Activated effector memory CD4-positive, alpha-beta T cell treated with Interleukin-2 at 50 U/mL for 16 hours (primary cell): ENCODE data around the gene CUX1.

Experiments used
- DNase-seq: peaks from one replicate; pipeline ENCODE4 v3.0.0-alpha.2; 2020

Gene CUX1

DNA sequence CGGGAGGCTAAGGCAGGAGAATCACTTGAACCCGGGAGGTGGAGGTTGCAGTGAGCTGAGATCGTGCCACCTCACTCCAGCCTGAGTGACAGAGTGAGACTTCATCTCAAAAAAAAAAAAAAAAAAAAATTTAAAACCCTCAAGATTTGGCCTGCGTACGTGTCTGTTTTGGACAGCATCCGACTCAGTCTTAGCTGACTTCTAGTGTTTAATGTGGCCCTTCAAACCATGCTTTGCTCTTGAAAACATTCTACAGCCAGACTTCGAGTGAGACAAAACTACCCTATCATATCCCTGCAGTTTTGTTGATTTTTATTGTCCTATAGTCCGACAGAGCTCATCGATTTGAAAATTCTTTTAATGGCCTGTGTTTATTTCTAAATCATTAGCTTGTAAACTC, 242.1 kb downstream of the CUX1 start:
- DNase-seq, result no peak

DNA sequence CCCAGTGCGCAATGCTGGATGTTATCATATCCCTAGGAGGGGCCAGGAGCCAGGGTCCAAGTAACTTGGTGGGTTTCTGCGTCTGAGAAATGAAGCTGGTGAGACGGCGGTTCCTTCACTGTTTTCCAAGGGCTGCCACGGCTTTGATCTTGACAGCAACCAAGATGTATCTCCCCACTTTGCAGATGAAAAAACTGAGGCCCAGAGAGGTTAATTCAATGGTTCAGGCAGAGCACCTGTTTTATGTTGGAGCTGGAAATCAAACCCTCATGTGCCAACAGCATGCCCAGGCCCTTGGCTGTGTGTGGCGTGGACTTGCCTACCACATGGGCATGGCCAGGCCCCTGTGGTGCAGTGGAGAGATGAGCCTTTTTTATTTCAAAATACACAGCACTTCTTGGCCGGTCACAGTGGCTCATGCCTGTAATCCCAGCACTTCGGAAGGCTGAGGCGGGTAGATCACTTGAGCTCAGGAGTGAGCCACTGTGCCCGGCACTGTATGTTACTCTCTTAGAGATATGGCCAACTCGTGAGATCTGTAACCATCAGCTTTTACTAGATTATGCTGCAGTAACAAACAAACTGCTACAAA, 244.0 kb downstream of the CUX1 start:
- no peak for DNase-seq

DNA sequence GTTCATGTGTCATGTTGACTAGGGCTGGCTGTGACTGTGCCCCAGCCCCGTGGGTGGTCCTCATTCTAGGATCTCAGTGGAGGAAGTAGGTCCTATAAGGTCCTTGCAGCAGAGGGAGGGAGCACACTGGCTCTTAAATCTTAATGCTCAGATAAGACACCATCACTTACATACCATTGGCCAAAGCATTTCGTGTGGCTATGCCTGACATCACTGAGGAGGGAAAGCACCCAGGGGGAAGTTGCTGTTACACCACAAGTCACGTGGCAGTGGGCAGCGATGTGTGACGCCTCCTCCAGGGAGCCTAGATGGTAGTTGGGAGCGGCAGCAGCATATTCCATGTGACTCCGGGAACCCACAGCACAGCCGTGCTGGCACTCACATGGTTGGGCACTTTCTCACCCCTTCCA, 244.6 kb downstream of the CUX1 start:
- DNase-seq, result no peak

DNA sequence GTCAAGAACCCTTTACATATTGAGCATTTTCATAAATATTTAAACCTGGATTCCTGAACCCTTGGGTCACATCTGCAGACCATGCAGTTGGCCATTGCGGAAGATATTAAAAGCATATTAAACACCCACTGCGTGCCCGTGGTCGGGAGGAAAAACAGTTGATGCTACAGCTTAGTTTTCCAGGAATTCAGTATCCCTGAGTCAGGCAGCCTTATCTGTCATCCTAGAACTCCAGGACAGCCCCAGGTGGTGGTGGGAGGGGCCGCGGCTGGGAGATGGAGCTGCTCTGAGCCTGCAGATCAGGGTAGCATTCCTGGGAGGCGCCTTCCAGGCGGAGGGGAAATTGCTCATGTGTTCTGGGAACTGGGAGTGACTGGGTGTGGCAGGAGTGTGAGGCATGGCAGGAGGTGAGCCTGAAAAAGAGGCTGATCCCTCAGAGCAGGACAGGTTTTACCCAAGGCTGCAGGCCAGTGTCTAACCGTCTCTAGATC, 246.3 kb downstream of the CUX1 start:
- no peak for DNase-seq

DNA sequence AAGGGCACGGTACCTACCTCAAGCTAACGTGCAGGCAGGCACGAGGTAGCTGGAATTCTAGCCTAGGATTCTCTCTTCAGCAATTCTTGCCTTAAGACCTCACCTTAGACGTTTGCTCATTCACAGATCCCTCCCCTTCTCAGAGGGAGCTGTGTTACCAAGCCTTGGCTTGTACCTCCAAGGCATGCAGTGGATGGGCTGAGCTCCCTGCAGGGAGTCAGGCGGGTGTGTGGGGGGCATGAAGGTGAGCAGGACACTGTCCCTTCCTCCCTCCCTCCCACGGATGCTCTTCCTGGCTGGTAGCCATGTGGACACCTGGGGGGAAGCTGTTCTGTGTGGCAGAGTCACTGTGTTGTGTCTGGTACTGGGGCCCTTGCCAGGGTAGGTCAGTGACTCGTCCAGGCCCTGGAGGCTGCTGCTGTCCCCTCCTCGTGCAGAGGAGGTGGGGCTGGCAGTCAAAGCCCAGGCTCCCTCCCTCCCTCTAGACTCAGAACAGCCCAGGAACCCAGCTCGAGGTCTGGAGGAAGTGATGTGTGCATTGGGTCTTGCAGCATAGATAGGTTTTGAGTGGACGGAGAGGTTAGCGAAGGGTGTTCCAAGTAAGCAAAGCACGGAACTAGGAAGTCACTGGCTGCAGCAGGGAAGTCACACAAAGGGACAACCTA, 247.1 kb downstream of the CUX1 start:
- no peak for DNase-seq

DNA sequence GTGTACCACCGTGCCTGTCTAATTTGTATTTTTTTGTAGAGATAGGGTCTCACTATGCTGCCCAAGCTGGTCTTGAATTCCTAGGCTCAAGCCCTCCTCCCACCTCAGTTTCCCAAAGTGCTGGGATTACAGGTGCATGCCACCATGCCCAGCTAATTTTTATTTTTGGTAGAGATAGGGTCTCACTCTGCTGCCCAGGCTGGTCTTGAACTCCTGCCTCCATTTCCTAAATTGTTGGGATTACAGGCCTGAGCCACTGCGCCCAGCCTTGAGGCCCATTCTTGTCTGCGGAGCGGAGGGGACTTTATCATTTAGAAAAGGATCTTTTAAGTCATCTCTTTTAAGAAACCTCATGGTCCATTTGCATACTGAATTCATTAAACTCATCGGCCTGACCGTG, 247.8 kb downstream of the CUX1 start:
- no peak for DNase-seq

DNA sequence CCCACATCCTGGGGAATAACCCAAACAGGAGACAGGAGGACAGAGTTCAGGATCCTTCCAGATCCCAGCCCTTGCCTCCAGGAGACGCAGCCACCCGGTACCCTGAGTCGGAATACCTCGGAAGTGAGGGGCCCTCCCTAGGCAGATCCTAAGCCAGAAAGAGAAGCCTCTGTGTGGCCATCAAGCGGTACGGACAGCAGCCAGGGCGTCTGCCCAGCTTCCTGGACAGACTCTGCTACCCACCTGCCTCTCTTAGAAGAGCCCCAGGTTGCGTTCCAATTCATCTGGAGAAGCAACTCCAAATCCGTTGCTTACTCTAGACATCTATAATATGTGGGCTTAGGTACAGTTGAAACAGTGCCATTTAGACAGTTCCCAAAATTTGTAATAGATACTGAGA, 249.1 kb downstream of the CUX1 start:
- DNase-seq, result no peak

DNA sequence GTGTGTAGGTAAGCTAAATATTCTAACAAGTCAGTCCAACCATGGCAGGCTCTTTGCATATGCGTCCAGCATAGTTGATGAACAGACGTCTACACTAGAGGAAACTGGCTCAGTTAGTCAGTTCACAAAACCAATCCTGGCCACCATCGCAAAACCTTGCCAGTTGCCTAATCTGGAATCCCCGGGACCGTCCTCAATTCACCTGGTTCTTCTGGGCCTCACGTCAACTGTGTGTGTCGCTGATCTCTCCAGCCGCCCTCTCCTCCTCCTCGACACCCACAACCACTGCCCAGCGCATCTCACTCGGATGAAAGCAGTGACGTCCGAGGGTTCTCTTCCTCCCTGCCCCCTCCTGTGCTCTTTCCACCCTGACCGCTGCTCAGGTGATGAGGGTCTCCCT, 251.4 kb downstream of the CUX1 start:
- DNase-seq, result no peak

DNA sequence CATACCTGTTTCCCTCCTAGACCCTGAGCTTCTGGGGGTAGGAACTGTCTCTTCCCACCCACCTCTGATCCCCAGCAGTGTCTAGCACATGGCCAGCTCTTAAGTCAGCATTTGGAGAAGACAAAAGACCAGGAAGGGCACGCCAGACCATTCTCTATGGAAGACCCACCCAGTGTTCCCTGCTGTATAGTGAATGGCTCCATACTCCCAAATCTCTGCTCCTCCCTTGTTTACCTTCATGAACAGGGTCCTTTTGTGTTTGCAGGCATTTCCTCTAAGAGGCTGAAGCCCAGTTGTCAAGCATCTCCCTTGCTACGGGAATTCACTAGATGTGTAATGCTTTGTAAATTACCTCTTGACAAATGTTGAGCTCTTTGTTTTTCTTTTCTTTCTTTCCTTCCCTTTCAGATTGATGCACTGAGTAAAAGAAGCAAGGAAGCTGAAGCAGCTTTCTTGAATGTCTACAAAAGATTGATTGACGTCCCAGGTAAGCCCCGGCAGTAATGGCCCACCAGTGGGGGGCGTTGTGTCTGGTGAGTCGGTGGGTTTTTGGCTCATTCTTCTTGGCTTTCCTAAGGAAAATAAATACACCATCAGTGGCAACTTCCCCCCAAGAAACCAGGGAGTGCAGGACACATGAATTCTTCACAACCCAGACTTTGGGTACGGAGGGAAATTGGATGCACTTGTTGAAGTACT, 252.7 kb downstream of the CUX1 start:
- DNase-seq, result no peak

DNA sequence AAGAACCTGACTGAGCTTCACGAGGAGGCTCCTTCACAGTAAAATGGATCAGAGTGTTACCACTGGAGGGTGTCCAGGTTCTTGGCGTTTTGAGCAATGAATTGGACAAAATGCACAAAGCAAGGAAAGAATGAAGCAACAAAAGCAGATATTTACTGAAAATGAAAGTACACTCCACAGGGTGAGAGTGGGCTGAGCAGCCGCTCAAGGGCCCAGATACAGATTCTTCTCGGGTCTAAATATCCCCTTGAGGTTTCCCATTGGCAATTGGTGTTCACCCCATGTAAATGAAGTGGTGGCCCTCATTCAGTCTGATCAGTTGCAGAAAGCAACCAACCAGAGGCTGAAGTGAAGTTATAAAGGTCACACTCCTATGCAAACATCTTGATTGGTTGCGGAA, 254.6 kb downstream of the CUX1 start:
- DNase-seq, result no peak

DNA sequence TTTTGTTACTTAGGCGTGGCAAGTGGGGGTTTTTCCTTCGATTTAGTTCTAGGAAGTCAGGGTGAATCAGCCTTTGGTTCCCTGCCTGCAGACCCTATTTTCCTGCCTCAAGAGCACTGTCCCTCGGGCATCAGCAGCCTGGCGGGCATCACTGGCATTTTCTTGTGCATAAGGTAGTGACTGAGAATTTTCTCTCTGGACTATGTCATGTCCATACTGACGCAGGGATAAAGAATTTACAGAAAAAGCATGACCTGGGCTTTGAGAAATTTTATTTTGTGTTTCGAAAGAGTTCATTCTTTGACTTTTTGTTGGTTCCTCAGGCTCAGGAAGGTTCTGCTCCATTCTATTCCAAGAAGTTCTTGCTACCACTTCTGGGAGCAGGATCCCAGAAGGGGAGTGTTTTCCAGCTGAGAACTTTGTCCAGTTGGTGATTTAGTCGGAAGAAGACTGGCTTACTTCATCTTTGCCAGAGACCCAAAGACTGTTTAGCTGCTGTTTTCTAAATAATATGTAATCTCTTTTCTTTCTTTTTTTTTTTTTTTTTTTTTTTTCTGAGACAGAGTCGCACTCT, 255.3 kb downstream of the CUX1 start:
- no peak for DNase-seq

DNA sequence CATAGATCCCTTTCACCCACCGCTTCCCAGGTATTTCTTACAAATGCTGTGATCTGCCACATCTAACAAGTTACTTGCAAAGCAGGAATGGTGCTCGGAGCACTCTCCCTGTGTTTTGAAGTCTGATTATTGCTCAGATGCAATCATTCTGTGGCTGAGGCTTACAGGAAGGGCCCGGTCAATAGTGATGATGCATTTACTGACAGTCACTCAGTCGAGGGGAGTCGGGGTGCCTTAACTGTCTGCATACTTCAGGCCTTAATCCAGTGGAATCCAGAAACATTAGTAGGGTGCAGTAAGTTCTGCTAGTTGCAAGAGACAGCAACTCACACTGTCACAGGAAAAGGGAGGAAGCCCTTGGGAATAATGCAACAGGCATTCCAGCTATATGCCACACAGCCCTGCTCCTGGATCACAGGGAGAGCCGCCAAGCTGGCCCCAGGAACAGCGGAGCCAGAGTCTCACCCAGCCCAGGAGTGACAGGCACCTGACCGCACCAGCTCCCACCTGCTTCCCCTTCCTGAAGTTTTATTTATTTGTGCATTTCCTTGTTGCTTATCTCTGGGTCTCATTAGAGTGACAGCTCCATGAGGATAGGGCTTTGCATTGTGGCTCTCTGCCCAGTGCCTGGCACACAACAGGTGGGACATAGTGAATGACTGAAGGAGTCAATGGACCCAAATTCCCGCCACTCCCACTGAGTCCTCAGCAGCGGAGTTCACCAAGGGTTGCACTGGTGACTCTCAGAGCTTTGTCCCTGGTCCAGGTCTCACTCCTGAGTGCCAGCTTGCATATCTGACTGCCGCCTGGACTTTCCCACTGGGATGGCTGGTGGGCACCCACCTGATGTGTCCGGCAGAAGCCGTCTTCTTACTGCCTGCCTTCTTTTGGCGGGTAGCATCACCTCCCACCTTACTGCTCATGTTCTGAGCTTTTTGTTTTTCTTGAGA, 256.8 kb downstream of the CUX1 start:
- DNase-seq, result no peak

DNA sequence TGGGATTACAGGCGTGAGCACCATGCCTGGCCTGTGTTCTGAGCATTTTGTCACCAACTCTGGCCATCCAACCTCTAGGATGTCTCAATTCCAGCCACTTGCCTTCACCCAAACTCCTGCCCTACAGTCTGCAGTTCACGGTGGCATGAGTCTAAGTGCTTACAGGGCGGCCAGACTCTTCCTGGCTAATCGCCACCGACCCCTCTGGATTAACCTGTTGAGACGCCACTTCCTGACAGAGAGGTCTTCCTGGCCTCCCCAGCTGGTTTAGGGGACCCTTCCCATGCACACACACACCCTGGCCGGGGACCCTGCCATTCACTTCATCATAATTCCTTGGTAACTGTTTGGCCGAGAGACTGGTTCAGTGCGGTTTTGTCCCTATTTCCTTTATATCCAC, 257.7 kb downstream of the CUX1 start:
- DNase-seq, result no peak

DNA sequence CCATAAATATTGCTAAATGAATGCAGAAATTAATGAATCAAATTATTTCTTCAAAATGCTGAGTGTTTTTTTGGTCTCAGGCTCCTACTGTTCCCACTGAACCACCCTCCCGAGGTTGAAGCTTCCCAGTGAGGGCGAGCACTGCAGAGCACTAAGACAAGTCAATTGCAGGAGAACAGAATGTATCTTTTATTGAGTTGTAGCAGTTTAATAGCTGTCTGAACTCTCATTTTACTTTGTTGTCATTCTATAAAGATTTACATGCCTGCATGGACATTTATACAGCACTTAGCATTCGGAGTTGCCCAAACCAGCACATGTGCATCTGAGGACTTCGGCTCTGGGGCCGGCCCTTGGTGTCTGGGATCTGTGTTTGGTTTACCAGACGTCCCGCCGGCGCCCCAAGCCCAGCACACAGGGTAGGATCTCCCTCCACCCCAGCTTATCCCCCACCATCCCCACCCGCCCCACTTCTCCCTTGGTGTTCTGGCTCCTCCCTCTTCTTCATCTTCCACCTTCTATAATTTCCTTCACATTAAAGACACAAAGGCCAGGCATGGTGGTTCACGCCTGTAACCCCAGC, 258.2 kb downstream of the CUX1 start:
- DNase-seq, result no peak

DNA sequence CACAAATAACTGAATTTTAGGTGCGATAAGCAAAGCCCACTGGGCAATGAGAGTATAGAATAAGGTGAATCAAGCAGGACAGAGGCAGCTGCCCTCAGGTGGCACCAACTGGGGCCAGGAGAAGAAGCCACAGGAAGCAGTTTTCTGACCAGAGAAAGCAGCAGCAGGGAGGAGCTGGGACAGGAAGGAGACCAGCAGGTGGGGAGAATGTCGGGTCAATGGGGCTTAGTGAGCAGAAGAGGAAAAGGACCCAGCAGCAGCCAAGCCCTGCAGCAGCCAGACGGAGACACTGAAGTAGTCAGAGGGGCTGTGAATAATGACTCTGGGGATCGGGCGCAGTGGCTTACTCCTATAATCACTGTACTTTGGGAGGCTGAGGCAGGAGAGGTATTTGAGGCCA, 259.7 kb downstream of the CUX1 start:
- DNase-seq, result no peak

DNA sequence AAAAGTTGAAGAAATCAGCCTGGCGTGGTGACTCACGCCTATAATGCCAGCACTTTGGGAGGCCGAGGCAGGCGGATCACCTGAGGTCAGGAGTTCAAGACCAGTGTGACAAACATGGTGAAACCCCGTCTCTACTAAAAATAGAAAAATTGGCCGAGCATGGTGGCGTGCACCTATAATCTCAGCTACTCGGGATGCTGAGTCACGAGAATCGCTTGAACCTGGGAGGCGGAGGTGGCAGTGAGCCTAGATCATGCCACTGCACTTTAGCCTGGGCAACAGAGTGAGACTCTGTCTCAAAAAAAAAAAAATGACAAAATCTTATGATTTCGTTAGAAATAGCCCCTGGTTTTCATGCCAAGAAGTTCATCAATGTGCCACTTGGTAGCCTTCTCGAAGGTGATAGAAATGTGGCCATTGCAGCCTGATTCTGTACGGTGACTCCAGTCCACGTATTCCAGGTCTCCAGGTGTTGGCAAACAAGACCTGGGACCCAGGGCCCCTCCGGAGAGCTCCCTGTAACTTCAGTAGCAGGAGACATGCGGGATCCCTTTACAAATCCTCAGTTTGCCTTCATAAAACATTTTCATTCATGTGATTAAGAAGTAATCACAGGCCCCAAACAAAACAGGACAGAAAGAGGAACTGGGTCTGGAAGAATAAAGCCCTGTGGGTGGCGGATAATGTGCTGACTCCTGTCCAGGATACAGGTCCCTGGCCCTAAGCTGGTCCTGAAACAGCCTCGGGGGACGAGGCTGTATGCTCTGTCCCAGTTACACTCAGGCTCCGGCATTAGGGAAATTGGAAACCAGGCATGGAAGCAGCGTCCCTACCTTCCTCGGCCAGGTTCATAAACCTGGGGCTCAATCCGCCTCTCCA, 262.0 kb downstream of the CUX1 start:
- DNase-seq, result no peak

DNA sequence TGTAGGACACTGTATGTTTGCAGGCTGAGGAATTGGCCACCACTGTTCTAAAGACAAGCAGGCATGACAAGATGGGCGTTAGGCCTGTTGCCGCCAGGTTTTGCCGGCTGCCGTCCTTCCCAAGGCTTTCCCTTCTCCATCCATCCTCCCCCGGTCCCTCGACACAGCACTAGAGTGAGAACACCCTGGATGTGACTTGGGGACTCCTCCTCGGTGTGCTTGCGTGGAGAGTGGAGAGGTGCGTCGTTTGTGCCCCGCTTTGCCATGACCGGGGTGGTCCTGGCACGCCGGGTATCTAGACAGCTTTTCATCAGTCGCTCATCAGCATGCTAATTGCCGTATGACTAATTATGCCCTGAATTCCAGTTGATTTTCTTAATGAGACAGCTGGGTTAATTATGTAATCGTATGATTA, 262.6 kb downstream of the CUX1 start:
- DNase-seq, result no peak

DNA sequence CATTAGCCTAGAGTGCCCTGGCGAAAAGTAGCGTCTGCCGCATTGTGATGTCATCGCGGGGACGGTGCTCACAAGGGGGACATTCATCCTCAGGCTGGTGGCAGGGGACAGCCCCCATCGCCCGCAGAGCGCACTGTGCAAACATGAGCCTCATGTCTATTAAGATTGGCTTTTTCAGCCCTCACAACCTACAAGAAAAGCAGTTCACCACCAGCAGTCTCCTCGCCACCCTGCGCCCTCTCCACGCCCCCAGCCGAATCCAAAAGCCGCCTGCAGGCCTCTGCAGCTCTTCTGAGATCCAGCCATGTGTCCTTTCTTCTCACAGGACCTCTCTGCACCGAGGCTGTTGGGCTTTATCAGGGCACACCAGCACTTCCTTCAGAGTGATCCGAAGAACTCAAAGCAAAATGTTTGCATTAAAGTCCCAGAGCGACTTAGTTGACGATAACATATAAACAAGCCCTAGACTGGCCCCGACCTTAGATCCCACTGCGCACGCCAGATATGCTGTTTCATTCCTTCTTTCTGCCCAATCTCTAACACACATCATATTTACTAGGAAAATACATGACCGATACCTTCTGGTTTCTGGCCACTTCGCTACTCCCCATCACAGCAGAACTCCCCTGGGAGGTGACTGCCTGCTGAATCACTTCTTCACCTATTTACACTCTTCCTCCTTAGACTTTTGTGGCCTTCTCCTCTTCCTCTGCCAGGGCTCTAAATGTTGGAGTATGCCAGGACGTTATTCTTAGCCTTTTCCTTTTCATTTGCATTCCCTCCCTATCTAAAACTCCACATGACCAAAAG, 263.2 kb downstream of the CUX1 start:
- no peak for DNase-seq

DNA sequence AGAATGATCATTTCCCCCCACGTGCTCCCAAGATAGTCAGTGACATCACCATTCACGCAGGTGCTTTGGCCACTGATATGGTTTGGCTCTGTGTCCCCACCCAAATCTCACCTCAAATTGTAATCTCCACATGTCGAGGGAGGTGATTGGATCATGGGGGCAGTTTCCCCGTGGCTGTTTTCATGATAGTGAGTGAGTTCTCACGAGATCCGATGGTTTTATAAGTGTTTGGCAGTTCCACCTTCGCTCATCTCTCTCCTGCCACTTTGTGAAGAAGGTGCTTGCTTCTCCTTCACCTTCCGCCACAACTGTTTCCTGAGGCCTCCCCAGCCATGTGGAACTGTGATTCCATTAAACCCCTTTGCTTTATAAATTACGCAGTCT, 263.8 kb downstream of the CUX1 start:
- DNase-seq, result no peak

DNA sequence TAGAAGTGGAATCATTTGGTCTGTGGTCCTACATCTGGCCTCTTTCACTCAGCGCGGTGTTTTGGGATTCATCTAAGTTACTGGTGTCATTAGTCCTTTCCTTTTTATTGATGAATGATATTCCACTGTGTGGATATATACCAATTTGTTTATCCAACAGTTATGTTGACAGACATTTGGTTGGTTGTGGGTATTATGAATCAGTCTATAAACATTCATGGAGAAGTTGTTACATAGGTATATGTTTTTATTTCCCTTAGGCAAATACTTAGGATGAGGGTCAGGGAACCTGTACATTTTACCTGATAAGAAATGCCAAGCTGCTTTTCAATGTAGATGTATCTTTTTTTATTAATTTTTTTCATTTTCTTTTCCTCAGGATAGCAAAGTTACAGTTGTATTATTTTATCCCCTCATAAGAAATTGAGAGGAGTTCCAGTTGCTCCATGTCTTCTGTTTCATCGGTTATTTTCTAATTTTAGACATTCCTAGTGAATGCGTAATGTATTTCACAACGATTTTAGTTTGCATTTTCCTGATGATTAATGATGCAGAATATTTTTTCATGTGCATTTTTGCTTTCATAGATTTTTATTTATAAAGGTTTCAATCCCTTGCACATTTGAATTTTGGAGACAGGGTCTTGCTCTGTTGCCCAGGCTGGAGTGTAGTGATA, 265.4 kb downstream of the CUX1 start:
- no peak for DNase-seq
